Neuronal stem cell (in vitro differentiated cells): ENCODE results near the gene ROM1.

Source experiments
- DNase-seq: peaks from one replicate; pipeline ENCODE4 v3.0.0-alpha.2; 2013; ENCODE audit warnings: low spot score
- H2AFZ ChIP-seq: one replicate; pipeline ENCODE4 v1.6.1; 2013; ENCODE audit warnings: mild to moderate bottlenecking, low read length, inconsistent platforms
- H2AK5ac ChIP-seq: 2 replicates; pipeline ENCODE4 v1.6.1; 2013; ENCODE audit warnings: low read depth, mild to moderate bottlenecking, inconsistent platforms, low read length, moderate library complexity, mixed read lengths
- H2BK120ac ChIP-seq: 2 replicates; pipeline ENCODE4 v1.6.1; 2013; ENCODE audit warnings: low read depth, mild to moderate bottlenecking, inconsistent platforms, low read length, moderate library complexity, mixed read lengths
- H2BK12ac ChIP-seq: one replicate; pipeline ENCODE4 v1.6.1; 2013; ENCODE audit warnings: low read length, inconsistent platforms
- H2BK15ac ChIP-seq: 2 replicates; pipeline ENCODE4 v1.6.1; 2013; ENCODE audit warnings: mild to moderate bottlenecking, low read length, inconsistent platforms, mixed read lengths
- H2BK5ac ChIP-seq: one replicate; pipeline ENCODE4 v1.6.1; 2013; ENCODE audit warnings: inconsistent platforms, mild to moderate bottlenecking, low read length, moderate library complexity
- H3K14ac ChIP-seq: one replicate; pipeline ENCODE4 v1.6.1; 2013; ENCODE audit warnings: low read length, inconsistent platforms
- H3K18ac ChIP-seq: 2 replicates; pipeline ENCODE4 v1.6.1; 2013; ENCODE audit warnings: low read length, inconsistent platforms
- H3K23ac ChIP-seq: 2 replicates; pipeline ENCODE4 v1.6.1; 2013; ENCODE audit warnings: low read depth, mild to moderate bottlenecking, mixed read lengths, low read length, inconsistent platforms; ENCODE audit not compliant: poor library complexity
- H3K27ac ChIP-seq: replicated peaks from 3 replicates; pipeline ENCODE4 v1.5.1; 2013; ENCODE audit warnings: low read length, inconsistent platforms
- H3K27me3 ChIP-seq, 3 experiments: 2 replicates each; pipeline ENCODE4 v1.6.1; 2013; ENCODE audit warnings: low read length in 3 of 3, mild to moderate bottlenecking in 2 of 3, inconsistent platforms in 1 of 3, low read depth in 1 of 3, mixed read lengths in 1 of 3, moderate library complexity in 1 of 3; ENCODE audit not compliant: control insufficient read depth in 3 of 3, insufficient read depth in 3 of 3
- H3K36me3 ChIP-seq, 2 donors: replicated peaks in 1 of 2; 2 replicates each; pipeline ENCODE4 v1.6.1; 2013; ENCODE audit warnings: low read length in 2 of 2; ENCODE audit not compliant: control insufficient read depth in 2 of 2, insufficient read depth in 2 of 2
- H3K4ac ChIP-seq: 2 replicates; pipeline ENCODE4 v1.6.1; 2013; ENCODE audit warnings: inconsistent platforms, mild to moderate bottlenecking, low read length, moderate library complexity
- H3K4me1 ChIP-seq, 2 donors: 1 replicate in 1 of 2; 2 replicates in 1 of 2; pipeline ENCODE4 v1.6.1; 2013; ENCODE audit warnings: low read length in 2 of 2, low read depth in 1 of 2; ENCODE audit not compliant: control insufficient read depth in 2 of 2, insufficient read depth in 1 of 2
- H3K4me2 ChIP-seq: one replicate; pipeline ENCODE4 v1.6.1; 2013; ENCODE audit warnings: mild to moderate bottlenecking, low read length, inconsistent platforms; ENCODE audit not compliant: insufficient read depth, poor library complexity, severe bottlenecking
- H3K4me3 ChIP-seq, 2 donors: 2 replicates each; pipeline ENCODE4 v1.5.1; 2013; ENCODE audit warnings: low read length in 2 of 2, mild to moderate bottlenecking in 2 of 2, inconsistent platforms in 1 of 2, moderate library complexity in 1 of 2
- H3K79me1 ChIP-seq: one replicate; pipeline ENCODE4 v1.6.1; 2013; ENCODE audit warnings: low read depth, mild to moderate bottlenecking, inconsistent platforms, low read length, moderate library complexity
- H3K9ac ChIP-seq: one replicate; pipeline ENCODE4 v1.6.1; 2013; ENCODE audit warnings: mild to moderate bottlenecking, low read depth, low read length, inconsistent platforms; ENCODE audit not compliant: poor library complexity
- H3K9me3 ChIP-seq, 2 donors: replicated peaks in 1 of 2; 2 replicates each; pipeline versions ENCODE3 to v1.6.1; 2013; ENCODE audit warnings: low read length in 2 of 2, mild to moderate bottlenecking in 2 of 2, inconsistent platforms in 1 of 2, low read depth in 1 of 2, mixed read lengths in 1 of 2, moderate library complexity in 1 of 2; ENCODE audit not compliant: control insufficient read depth in 2 of 2, insufficient read depth in 1 of 2
- H4K8ac ChIP-seq: one replicate; pipeline ENCODE4 v1.6.1; 2013; ENCODE audit warnings: low read depth, mild to moderate bottlenecking, inconsistent platforms, low read length, moderate library complexity
- H4K91ac ChIP-seq: one replicate; pipeline ENCODE4 v1.6.1; 2013; ENCODE audit warnings: low read length, low read depth, mild to moderate bottlenecking, inconsistent platforms; ENCODE audit not compliant: poor library complexity
- WGBS, 2 donors: extraction: QIAGEN DNeasy Blood & Tissue Kit; methylation state at CpG; one replicate each; pipeline ENCODE4 v1.1.7; 2013; ENCODE audit warnings: missing lambda C conversion rate in 2 of 2, mixed read lengths in 1 of 2; ENCODE audit not compliant: insufficient read length in 2 of 2, insufficient replicate concordance in 1 of 2; ENCODE audit errors: extremely low coverage in 2 of 2; 5-methylcytosine and 5-hydroxymethylcytosine counted together

The ROM1 gene

DNA sequence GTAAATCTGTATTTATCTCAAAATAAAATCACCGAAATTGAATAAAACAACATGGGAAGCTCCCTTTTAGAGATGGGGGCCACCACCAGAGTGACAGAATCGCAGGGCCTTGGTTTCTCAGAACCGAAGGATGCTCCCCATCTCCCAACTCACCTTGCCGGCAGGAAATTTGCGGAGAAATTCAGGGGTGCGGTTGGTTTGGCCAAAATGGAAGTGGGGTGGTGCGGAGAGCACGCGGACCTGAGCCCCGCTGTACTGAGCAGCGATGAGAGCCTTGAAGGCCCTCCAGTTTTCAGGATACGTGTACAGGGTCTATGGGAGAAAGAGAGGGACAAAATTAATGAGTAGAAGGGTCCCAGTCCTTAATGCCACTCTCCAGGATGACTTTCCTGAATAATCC lies 40.6 kb upstream of the ROM1 start:
- H3K36me3 ChIP-seq = peaks cover 37 to 84% of the 10 kb centered on the region in 2 donors
- no peak overlapping the region for H2BK15ac ChIP-seq

DNA sequence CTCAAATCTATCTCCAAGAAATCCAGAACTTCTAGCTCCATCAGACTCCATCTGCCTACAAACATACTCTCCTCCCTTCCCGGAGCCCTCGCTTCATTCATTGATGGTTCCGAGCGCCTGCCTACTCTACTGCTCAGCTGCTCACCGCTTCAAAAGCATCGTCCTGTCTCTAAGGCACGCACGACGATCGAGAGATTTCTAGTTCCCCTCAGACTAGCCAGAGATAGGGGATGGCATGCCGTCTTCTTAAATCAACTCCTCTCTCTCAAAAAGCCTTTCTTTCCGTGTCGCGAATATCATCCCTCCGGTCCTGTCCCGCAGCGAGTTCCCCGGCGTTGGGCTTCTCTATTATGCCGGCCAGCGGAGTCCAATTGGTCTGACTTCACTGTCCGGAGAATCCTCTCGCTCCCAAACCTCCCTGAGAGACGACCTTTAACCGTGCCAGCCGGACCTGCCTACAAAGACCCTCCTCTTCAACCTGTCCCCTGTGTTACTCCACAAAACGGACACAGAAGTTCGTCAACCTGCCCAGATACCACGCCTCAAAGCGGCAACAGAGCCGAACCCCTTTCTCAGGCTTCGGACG lies 40.0 kb upstream of the ROM1 start:
- Histone ChIP-seq H2AK5ac (peak overlapping the region; percentile 77), H3K9ac (peak overlapping the region; percentile 93), H4K91ac (no peak overlapping the region), H3K23ac (peak overlapping the region; percentile 15), H2BK15ac (no peak overlapping the region), H3K4me3 (peak overlapping the region; percentile 91 to 94), H3K4me1 (peaks cover 7 to 15% of the 10 kb centered on the region in 2 donors), H3K4ac (no peak overlapping the region), H3K9me3 (no peaks in the 10 kb centered on the region), H2BK5ac (peak overlapping the region; percentile 69), H3K36me3 (peaks cover 36 to 84% of the 10 kb centered on the region in 2 donors), H3K4me2 (peak overlapping the region; percentile 78), H3K79me1 (peaks cover 10% of the 10 kb centered on the region), H3K27ac (peak overlapping the region; percentile 33), H2AFZ (peak overlapping the region; percentile 80), H3K27me3 (no peaks in the 10 kb centered on the region), H2BK120ac (no peak overlapping the region), H2BK12ac (no peak overlapping the region), H4K8ac (no peak overlapping the region), H3K18ac (peak overlapping the region; percentile 94), H3K14ac (peak overlapping the region; percentile 67)
- no CpG with 5 or more reads among the region's 33 CpGs for WGBS, 2 donors
- DNase-seq = no peak

More for the DNA sequence above, 40.6 kb upstream of the ROM1 start:
- peak overlapping the region; percentile 91 to 94 for H3K4me3 ChIP-seq
- no peak overlapping the region for H3K18ac ChIP-seq
- no peak overlapping the region for H2AK5ac ChIP-seq
- no peak overlapping the region for H2AFZ ChIP-seq
- no peak overlapping the region for H3K27ac ChIP-seq
- H3K27me3 ChIP-seq = no peaks in the 10 kb centered on the region
- peak overlapping the region; percentile 78 for H3K4me2 ChIP-seq
- no peak overlapping the region for H3K9ac ChIP-seq
- H3K4me1 ChIP-seq = peaks cover 7 to 15% of the 10 kb centered on the region in 2 donors
- H3K23ac ChIP-seq = no peak overlapping the region
- no peak overlapping the region for H2BK12ac ChIP-seq
- H3K14ac ChIP-seq = no peak overlapping the region
- no peak for DNase-seq
- no peak overlapping the region for H4K8ac ChIP-seq
- H2BK5ac ChIP-seq = no peak overlapping the region
- H3K9me3 ChIP-seq = no peaks in the 10 kb centered on the region
- no CpG with 5 or more reads among the region's 12 CpGs for WGBS, 2 donors
- no peak overlapping the region for H2BK120ac ChIP-seq
- H3K4ac ChIP-seq = no peak overlapping the region
- H4K91ac ChIP-seq = no peak overlapping the region
- H3K79me1 ChIP-seq = peaks cover 10% of the 10 kb centered on the region

DNA sequence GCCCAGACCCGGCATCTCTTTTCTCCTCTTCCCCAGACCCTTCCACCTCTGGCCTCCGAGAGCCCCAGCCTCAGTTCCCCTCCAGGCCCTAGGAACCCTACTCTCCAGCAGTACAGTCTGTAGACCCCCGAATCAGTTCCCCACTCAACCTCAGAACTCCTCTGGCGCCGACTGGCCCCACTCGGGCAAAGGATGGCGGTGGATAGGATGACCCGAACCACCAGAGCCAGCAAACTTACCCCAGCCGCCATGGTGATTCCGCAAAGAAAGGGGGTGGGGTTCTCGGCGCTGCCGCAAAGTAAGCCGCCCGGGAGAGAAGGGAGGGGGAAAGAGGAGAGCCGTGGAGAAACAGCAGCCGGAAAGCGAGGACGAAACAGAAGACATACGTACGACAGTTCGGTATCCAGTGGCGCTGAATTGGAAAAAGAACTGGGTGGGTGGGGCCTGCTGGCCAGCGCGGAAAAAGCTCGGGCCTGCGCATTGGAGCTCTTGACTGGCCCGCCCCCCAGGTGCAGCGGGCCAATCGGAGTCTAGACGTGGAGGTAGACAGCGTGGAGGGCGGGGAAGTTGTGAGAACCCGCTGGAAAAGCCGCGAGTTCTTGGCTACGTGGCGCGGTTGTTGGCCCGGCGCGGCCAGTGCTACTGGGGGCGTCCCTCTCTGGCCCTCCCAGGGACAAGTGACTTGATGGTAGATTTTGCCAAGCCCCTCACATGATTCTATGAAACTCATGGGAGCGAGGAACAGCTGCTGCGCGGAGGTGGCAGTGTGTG lies 39.3 kb upstream of the ROM1 start, which contains the start of gene EEF1G:
Gene EEF1G, minus strand, starts transcription at position 300 of the 771 bp plus-strand sequence. Its CDS starts 49 bp downstream, at position 251.
- peak within 1 kb of the TSS; percentile 77 for H2AK5ac ChIP-seq
- peak within 1 kb of the TSS; percentile 67 for H3K14ac ChIP-seq
- H3K4me3 ChIP-seq = peak within 1 kb of the TSS; percentile 91 to 94
- peak within 1 kb of the TSS; percentile 94 for H3K18ac ChIP-seq
- H3K4me1 ChIP-seq = peaks cover 7 to 15% of the 10 kb centered on the region in 2 donors
- peak within 1 kb of the TSS; percentile 91 for H2AFZ ChIP-seq
- peak within 1 kb of the TSS; percentile 42 for H3K27ac ChIP-seq
- no peak within 1 kb of the TSS for H2BK15ac ChIP-seq
- peaks cover 10% of the 10 kb centered on the region for H3K79me1 ChIP-seq
- WGBS, 2 donors = no CpG with 5 or more reads among the region's 46 CpGs
- H2BK12ac ChIP-seq = no peak within 1 kb of the TSS
- no peak within 1 kb of the TSS for H2BK120ac ChIP-seq
- peak within 1 kb of the TSS; percentile 69 for H2BK5ac ChIP-seq
- peak; percentile 99 for DNase-seq
- no peaks in the 10 kb centered on the region for H3K27me3 ChIP-seq
- H3K4ac ChIP-seq = no peak within 1 kb of the TSS
- peak within 1 kb of the TSS; percentile 24 for H4K8ac ChIP-seq
- H3K9ac ChIP-seq = peak within 1 kb of the TSS; percentile 93
- H3K23ac ChIP-seq = peak within 1 kb of the TSS; percentile 86
- H4K91ac ChIP-seq = peak within 1 kb of the TSS; percentile 47
- H3K36me3 ChIP-seq = peaks cover 41 to 84% of the 10 kb centered on the region in 2 donors
- H3K9me3 ChIP-seq = no peaks in the 10 kb centered on the region
- peak within 1 kb of the TSS; percentile 83 for H3K4me2 ChIP-seq
